NCI-H128 (cell line): ENCODE measurements around the gene SPCS2.
"Not testable (repeated sequence)": the region's sequence is repeated elsewhere in the genome, so short reads cannot be mapped to it uniquely, and the experiment has no call there.

Experiments used
- DNase-seq: peaks from one replicate; lab custom pipeline; 2025; ENCODE audit not compliant: unreplicated experiment; lab: John Stamatoyannopoulos, UW

Gene SPCS2

DNA sequence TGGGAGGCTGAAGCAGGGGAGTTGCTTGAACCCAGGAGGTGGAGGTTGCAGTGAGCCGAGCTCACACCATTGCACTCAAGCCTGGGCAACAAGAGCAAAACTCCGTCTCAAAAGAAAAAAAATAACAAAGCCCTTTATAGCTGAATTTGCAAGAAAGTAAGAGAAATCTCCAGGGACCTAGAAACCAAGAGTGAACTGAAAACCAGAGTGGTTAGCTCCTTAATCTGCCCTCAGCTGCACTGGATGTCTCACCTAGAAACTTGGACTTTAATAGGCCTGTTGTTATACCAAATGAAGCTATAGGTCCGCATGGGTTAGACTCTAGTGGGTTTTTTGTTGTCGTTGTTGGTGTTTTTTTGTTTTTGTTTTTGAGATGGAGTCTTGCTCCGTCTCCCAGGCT, 43.8 kb downstream of the SPCS2 start:
- DNase-seq: no peak

DNA sequence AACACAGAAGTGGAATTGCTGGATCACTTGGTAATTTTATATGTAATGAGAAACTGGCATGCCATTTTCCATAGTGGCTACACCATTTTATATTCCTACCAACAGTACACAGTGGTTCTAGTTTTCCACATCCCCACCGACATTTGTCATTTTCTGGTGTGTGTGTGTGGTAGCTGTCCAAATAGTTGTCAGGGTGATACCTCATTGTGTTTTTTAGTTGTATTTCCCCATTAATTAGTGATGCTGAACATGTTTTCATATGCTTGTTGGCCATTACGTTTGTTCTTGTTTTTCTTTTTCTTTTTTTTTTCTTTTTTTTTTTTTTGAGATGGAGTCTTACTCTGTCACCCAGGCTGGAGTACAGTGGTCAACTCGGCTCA, 51.9 kb downstream of the SPCS2 start:
- DNase-seq: no peak

DNA sequence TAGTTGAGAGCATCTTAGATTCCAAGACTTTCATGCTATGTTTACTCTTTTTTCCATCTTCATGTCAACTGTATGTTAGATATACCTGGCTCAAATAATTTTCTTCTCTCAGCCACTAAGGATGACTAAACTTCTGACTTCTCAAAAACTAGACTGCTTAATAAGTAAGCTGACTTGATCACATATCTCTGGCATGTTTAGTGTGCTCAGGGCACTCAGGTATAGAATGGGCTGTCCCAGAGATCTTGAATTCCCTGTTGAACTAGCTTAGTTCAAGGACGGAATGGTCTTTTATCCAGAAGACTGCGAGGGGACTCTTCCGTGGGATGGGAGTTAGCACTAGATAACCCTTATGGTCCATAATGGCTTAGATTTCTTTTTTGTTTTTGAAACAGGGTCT, 52.6 kb downstream of the SPCS2 start:
- DNase-seq: no peak

DNA sequence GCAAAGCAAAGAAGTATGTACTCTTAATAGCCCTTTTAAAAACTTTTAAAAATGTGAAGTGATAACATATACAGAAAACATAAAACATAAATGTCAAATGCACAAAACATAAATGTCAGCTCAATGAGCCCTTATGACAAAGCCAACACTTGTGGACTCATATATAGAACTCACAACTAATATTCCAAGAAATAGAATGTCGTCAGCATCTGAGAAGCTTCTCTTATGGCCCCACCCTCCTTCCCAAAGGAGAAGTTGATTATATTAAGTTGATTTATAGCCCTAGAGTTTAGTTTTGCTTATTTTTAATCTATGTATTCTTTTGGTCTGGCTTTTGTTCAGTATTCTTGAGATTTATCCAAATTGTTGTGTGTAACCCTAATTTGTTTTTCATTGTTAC, 53.5 kb downstream of the SPCS2 start:
- no peak for DNase-seq

DNA sequence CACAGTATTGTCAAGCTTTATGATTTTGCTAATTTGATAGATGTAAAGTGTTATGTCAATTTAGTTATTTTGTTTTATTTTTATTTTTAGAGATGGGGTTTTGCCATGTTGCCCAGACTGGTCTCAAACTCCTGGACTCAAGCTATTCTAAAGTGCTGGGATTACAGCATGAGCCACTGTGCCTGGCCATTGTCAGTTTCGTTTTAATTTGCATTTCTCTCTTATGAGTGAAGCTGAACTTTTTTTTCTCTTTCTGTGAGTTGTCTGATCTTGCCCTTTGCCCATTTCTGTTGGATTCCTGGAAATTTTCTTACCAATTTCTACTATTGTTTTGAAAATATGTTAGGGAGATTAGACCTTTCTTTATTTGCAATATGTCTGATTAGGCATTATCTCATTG, 55.1 kb downstream of the SPCS2 start:
- DNase-seq: no peak

DNA sequence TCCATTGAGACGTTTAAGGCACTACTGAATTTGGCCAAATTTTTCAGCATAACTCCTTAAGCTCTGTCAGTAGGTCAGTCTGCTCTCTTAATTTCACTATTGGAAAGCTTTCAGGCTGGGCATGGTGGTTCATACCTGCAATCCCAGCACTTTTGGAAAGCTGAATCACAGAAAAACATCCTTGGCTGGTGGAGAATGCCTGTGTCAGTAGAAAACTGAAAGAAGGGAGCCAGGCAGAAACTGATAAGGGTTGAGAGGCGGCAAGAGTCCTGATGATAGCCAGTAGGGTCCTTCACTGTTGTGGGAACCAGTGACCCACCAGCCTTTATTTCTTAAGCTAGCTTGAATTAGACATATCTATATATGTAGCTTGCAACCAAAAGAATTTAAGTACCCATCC, 62.3 kb downstream of the SPCS2 start:
- DNase-seq: no peak

DNA sequence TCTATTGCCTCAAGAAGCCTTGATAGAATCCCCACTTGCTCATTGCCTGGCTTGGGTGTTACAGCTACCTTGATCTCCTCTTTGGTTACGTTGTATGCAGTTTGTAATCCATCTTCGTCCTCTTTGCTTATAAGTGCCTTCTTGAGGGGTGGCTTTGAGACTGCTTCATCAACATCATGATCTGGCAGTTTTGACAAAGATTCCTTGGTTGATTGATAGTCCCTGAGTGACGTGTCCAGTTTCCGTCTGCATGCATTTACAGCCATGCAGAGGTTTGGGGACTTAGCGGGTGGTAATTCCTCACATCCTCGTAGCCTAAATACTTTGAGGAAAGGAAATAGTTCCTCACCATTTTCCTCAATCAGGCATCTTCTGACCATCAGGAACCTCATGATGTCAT, 62.8 kb downstream of the SPCS2 start:
- DNase-seq: no peak

DNA sequence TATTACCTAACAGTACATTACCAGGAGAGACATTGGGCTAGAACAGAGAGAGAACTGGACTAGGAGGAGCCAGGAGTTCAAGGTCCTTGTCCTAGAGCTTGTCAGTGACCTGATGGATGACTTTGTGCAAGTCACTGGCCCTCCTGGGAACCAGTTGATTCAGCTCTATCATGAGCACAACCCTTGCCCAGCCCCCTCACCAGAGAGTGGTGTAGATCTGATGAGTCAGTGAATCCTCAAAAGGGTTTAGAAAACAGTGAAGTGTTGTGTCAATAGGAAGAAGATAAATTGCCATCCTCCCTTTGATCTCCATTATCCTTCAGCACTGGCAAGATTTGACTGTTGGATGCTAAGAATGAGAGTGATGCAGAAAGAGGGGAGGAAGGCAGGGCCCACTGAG, 64.0 kb downstream of the SPCS2 start:
- DNase-seq: no peak

DNA sequence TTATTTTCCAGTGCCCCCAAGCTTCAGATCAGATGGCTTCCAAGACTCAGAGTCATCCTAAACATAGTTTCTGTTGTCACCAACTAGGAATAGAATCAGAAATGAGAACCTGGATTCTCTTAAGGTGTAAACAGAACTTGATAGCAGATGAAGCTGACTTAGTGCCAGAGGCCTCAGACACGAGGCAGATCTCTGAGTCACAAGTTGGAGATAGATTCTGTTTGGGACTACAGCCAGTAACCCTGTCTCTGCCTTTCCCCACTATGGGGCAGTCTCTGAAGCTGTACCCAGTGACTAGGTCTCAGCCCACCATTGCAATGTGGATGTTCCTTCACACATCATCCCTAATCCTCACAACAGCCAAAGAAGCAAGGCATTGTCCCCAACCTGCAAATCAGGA, 65.1 kb downstream of the SPCS2 start:
- DNase-seq: no peak

DNA sequence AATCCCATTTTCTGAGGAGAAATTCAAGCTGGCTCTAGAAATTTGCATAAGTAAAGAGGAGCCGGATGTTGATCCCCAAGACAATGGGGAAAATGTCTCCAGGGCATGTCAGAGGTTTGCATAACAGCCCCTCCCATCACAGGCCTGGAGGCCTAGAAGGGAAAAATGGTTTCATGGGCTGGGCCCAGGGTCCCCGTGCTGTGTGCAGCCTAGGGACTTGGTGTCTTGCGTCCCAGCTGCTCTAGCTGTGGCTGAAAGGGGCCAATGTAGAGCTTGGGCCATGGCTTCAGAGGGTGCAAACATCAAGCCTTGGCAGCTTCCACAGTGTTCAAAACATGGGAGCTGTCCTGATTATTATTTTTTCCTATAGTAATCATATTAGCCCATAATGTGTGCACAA, 70.1 kb downstream of the SPCS2 start:
- not testable (repeated sequence) for DNase-seq

DNA sequence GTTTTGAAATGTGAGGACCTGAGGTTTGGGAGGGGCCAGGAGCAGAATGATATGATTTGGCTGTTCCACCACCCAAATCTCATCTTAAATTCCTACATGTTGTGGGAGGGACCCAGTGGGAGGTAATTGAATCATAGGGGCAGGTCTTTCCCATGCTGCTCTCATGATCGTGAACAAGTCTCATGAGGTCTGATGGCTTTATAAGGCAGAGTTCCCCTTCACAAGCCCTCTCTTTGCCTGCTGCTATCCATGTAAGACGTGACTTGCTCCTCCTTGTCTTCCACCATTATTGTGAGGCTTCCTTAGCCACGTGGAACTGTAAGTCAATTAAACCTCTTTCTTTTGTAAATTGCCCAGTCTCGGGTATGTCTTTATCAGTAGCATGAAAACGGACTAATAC, 71.3 kb downstream of the SPCS2 start:
- not testable (repeated sequence) for DNase-seq

DNA sequence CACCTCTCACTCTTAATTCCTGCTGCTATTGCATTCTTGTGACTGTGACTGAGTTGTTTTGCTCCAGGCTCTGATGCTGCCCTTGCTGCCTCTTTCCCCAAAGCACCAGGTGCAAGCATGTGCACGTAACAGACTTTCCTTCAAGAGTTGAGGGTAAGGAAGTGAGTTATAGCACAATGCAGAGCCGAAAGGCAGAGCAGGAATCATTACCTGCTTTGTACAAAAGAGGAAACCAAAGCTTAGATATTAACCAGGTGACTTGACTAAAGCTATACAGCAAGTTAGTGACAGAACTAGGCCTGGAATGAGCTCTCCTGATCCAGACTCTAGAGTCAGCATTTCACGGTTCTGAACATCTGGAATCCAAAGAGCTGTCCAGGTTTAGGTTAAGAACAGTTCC, 73.2 kb downstream of the SPCS2 start:
- no peak for DNase-seq

DNA sequence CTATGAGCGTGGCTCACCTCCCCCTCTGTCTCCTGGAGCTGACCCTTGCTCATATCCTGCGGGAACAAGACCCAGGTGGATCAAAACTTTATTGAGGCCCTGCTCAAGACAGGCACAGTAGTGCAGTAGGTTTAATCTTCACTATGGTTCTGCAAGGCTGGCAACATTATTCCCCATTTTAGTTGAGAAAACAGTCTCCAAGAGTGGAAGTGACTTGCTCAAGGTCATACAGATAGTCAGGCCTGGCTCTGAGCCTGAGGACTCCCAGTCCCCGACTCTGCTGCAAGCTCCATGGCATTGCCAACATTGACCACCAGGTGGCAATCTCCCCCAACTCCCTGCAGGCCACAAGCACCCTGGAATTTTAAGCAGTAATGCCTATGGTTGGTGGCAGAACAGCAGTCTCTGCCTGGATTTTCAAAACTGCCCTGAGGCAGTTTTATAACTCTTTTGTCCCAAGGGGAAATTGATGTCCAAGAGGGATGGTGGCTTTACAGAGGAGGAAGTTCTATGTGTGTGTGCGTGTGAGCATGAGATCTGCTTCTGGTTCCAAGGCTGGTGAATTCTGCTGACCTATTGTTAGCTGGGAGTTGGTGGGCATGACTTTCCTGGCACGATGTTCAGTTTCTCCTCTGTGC, 73.8 kb downstream of the SPCS2 start:
- DNase-seq: peak; percentile 56

DNA sequence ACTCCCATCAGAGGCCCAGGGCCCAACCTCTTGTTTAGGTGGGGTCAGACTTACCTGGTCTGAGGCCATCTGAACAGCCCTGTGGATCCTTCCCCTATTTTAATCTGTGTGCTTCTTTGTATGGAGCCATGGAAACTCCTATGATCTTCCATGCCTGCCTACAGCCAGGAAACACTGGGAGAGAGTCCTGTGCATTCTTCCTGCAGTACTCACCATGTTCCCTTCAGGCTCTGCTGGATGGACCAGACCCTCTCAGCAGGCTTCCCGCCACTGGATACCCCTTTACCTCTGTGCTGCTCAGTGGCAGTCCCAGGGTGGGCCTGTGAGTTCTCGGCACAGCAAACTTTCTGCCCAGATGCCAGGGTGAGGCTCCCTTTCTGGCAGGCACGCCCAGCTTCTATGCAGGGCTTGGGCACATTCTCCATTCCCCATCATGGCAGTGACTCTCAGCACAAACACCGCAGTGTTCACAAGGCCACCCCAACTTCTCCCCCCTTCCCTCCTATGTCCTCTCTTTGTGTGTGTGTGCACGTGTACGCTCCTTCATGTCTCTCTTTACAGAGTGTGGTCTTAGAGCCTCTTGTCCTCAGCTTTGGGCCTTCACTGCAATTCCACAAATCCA, 74.5 kb downstream of the SPCS2 start:
- no peak for DNase-seq

DNA sequence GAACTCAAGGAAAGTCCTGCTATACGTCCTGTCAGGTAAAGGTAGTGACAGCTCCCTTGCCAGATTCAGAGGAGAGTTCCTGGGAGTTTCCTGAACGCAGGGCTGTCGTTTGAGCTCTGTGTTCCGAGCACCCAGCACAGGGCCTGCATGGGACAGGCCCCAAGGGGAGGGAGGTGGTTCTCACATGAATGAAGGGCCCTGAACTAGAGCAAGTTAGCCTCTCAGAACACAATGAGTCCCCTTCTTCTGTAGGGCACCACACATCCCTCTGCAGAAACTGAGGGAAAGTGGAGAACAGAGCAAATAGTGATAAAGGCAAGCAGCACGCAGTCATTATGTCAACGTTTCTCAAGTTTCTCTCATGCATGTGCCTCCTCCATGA, 75.0 kb downstream of the SPCS2 start:
- no peak for DNase-seq

DNA sequence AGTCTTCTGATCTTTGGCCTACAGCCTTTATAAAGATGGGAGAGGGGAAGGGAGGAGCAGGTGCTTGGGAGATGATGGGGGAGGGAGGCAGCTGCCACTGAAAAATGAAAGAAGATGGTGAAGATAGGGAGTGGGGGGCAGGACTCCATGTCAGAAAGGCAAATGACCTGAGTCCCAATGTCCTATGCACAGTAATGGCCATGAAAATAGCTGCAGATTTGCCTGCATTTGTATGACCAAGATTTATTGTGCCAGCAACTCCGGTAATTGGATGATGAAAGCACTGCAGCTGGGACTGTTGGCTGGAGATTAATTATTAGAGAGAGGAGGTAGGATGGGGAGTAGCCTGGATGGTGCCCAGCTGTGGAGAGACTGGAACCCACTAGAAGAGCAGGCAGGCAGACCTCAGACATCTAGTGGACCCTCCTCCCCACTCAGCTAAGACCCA, 75.7 kb downstream of the SPCS2 start:
- DNase-seq: no peak

DNA sequence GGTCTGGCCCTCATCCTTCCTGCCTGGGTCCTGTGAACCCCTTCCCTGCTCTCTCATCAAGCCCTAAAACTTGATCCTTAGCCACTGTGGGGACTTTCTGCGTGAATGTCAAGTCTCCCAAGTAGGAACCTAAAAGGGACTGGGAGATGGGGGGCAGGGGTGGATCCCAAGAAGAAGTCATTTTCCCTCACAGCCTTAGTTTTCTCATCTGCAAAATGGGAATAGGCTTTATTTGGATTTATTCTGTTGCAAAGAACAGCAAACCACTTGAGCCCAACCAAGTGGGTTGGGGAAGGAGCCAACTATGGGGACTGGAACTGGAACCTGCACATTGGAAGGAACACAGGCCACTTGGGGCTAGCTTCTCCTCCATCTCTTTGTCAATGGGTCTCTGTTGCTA, 76.5 kb downstream of the SPCS2 start:
- no peak for DNase-seq

DNA sequence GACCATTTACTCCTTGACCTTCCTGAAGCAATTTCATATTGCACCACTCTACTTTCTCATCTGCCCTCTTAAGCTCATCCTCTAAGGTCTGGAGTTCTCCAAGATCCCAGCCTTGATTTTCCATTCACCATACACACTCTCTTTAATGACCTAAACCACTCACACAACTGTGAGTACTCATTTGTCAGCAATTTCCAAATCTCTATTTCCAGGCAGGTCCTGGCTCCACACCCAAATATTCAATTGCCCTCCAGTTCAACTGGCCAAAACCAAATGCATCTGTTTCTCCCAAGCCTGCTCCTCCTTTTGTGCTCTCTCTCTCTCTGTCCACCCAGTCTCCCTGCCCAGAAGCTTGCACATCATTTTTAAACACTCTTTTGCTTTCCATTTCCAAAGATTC, 79.3 kb downstream of the SPCS2 start:
- no peak for DNase-seq
